Retina (tissue), 1 donor: ENCODE measurements around the gene RAB3B.
"Not testable (repeated sequence)": the region's sequence is repeated elsewhere in the genome, so short reads cannot be mapped to it uniquely, and the experiment has no call there.

ENCODE experiments used
- DNase-seq: peaks from one replicate; pipeline ENCODE4 v3.0.0-alpha.2; 2016

RAB3B gene

DNA sequence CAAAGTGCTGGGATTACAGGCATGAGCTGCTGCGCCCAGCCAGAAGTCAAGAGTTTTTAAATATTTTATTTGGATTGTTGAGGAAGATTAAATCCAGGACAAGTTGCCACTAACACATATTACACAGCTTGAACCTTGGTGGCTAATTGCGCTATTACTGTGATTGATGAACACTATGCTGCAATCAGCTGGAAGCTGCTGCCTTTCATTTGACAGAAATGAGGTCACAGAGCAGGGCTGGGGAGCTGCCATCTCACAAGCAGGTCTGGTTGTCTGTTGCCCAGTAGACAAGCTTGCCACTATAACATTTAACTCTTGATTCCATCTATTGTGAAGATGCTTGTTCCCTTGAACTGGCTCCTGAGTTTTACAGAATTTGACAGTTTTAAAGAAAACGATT, 74.5 kb downstream of the RAB3B start:
- DNase-seq, result peak; percentile 34

DNA sequence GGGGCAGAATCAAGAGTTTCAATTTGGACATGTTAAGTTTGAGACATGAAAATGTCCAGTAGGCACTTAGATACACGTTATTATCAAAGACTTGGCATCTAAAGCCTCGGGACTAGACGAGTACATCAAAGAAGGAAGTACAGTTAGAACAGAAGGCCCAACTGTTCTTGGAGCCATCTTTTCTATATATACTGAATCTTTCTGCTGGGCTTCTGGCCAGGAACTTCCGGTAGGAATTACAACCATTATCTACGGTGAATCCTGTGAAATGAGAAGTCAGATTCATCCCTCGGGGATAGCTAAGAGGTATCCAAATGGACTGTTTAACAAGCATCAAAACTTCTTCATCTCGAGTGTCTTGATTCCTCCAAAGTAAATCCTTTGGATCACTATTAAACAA, 77.6 kb downstream of the RAB3B start:
- DNase-seq, result no peak

DNA sequence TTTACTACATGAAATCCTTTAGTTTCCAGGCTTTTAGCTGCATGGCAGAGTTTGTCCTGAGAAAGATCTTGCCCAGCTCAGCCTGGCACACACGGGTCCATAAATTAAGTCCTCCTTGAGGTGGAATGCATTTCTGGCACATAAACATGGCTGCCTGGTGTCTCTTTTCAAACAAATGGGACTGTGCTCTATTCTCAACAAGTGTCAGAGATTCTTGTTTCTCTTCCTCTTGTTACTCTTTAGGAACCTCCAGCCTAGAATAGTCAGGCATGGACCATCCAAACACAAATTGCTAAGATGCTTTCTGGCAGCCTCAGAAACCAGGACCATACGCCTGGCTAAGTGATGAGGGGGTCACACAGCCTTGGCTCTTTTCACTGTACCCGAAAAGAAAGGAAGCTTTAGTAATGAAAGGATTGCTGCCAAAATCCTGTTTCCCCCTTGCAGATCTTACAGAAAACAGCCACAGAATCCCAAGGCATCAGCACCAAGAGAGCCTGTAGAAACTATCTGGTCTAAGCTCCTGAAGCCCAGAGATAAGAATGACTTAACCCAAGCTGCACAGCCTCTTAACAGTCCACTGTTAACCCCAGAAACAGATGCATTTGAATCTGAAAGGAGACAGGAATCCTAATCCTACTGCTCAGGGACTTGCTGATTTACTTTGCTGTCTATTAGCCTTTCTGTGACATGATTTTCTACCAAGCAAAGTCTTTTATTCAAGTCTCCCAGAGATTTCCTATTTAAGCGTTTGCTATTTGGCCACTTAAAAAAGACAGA, 80.1 kb downstream of the RAB3B start:
- DNase-seq, result no peak

DNA sequence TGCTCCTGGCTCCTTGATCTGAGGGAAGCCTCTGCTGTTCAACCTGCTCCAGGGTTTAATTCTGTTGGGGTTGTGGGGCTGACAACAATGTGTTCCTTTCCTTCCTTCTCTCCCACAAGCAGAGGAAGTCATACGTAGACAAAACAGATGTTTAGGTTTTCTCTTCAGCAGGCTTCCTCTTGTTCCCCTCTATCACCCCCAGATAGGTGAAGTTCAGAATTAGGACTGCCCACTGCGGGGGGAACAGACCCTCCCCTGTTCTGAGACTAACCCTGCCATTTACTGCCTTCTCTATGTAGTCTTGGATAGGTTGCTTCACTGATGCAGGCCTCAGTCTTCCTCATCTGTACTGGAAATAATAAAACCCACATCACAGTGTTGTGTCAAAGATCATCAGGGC, 82.0 kb downstream of the RAB3B start:
- no peak for DNase-seq

DNA sequence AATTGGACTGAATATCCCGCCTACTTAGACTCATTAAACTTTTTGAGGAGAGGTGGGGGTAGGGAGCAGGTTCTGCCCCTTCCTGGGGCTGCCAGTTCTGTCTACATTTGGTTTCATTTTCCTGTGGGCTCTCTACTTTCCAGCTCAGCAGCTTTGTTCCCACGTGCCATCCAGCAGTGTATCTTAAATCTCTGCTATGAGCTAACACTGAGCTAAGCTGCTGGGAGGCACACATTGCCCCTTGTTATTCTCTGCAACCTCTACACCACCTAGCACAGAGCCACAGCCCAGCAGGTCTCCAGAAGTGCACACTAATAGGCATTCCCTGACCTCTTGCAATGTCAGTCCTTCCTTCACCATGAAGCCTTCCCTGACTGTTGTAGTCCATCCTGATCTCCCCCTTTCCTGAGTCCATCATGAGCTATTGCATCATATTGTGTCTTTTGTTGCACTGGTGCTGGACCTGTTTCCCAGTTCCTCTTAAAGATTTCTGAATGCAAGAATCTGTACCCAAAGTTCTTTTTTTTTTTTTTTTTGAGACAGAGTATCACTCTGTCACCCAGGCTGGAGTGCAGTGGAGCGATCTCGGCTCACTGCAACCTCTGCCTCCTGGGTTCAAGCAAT, 83.3 kb downstream of the RAB3B start:
- DNase-seq, result no peak

DNA sequence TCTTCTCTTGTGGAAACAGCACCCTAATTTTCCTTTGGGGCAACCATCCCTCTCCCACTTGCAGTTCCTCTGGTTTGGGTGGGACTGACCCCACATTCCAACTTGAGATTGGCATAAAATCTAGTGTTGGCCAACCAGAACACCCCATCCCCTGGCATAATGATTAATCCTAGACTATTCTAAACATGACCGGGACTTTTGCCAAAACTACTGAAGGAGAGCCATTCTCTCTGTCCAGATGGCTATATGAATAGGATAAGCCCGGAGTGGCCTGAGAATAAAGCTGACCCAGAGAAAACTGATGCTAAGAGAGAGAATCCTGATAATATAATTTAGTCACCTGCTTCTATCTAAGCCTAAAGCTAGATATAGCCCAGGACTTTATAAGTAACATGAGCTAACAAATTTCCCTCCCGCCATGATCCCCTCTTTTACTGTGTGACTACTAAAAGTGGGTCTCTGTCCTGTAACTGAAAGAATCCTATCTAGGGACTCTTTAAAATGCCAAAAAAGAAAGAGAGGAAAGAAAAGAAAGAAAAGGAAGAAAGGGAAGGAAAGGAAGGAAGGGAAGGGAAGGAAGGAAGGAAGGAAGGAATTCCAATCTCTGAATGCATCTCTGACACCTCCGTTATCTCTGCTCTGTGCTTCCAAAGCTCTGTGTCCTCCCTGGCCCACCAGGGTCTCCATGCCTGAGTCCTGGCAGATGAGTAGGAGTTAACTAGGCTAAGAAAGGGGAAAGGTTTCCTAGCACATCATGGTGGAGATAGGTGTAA, 84.0 kb downstream of the RAB3B start:
- no peak for DNase-seq

DNA sequence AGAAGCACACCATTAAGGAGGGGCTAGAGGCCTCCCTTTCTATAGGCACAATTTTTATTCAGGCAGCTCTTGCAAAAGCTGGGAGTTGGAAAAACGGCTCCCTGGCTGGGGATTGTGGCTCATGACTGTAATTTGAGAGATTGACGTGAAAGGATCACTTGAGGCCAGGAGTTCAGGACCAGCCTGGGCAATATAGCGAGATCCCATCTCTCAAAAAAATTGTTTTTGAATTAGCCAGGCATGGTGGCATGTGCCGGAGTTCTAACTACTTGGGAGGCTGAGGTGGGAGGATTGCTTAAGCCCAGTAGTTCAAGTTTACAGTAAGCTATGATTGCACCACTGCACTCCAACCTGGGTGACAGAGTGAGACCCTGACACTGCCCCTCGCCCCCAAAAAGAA, 88.0 kb downstream of the RAB3B start:
- DNase-seq, result no peak

DNA sequence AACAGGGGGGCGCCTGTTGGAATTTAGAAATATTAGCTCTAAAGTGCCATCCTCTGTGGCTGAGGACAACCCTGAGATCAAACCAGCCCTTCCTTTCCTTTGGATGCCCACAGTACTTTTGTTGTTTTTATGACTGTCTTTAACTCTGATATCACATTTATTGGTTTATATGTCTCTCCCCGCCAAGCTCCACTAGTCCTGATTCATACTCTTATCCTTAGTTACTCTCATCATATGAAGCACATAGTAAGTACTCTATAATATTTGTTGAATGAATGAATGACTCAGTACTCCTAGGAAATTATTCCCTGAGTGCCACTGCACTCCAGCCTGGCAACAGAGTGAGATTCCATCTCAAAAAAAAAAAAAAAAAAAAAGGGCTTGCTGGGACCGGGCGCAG, 89.3 kb downstream of the RAB3B start:
- no peak for DNase-seq

DNA sequence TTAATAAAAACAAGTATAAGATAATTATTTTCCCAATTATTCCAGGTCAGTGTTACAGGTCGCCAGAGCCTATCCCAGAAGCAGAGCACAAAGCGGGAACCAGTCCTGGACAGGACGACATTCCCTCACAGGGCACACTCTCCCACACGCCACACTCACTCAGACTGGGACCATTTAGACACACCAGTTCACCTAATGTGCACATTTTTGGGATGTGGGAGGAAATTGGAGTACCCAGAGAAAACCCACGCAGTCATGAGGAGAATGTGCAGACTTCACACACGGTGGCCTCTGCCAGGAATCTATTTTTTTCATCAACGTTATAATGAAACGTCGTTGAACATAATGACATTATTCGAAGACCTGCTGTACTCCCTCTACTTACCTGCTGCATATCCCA, 91.5 kb downstream of the RAB3B start:
- no peak for DNase-seq

DNA sequence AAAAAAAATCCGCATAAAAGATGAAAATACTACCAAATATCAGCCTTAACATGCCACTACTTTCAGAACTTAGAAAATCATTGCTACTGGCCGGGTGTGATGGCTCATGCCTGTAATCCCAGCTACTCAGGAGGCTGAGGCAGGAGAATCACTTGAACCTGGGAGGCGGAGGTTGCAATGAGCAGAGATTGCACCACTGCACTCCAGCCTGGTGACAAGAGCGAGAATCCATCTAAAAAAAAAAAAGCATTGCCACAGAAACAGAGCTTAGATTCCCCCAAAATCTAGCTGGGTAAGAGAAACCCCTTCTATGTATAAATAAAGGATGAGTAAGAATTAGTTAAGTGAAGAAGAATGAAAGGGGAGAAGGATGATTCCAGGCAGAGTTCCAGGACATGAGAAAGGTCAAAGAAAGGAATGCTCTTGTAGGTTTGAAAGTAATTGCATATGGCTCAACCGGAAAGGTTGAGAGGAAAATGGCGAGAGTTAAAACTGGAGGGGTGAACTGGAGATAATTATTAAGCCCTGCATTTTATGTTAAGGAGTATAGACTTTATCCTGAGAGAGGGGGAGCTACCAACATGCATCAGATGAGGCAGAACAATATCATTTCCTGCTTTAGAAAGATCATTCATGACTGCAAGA, 92.3 kb downstream of the RAB3B start:
- no peak for DNase-seq

DNA sequence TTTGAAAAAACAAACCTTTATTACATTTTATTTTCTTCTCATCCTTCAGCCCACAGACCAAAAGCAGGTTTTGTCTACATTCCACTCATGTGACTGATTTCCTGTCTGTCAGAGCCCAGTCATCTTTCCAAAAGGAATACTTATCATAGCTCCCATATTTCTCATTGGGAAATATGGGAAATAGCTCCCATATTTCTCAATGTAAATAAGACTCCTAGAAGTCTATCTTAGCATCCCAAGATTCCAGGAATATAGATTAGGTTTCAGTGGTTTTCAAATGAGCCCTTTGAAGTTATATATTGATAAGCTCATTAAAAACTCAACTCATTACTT, 92.8 kb downstream of the RAB3B start:
- no peak for DNase-seq

DNA sequence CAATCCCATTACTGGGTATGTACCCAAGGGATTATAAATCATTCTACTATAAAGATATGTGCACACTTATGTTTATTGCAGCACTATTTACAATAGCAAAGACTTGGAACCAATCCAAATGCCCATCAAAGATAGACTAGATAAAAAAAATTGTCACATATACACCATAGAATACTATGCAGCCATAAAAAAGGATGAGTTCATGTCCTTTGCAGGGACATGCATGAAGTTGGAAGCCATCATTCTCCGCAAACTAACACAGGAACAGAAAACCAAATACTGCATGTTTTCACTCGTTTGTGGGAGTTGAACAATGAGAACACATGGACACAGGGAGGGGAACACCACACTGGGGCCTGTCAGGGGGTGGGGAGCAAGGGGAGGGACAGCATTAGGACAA, 95.8 kb downstream of the RAB3B start:
- DNase-seq, result not testable (repeated sequence)

DNA sequence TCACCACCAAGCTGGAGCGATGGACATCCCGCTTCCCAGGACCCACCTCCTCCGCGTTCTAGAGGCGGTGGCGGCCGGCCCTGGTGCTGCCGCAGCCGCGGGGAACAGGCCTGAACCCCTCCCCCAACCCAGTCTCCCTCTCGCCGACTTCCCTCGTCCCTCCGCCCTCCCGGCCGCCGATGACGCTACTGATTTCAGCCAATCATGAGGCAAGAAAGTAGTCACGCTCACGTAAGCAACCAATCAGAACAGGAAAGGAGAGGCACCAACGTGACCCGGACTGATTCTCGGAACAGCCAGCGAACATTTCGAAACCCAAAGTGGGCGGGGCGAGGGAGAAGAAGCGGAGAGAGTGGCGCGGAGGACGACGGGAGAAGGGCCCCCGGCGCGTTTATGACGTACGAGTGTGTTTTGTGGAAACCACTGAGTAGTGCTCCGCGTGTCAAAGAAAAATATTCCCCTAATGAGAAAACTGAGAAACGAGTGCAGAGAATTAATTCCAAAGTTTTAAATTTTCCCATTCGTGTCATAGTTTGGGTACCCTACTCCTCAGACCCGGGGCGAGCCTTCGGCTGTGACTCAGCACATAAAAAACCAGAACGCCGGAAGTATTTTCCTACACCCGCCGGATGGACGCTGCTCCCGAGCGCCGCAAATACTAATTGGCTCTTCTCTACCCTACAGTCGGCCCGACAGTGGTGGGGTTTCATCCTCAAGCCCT, 111.7 kb downstream of the RAB3B start, which contains the start of gene NRDC:
Gene NRDC, minus strand, starts transcription at position 112 of the 721 bp plus-strand sequence. CDS start 112 bp downstream, outside the sequence.
- peak; percentile 99 for DNase-seq

DNA sequence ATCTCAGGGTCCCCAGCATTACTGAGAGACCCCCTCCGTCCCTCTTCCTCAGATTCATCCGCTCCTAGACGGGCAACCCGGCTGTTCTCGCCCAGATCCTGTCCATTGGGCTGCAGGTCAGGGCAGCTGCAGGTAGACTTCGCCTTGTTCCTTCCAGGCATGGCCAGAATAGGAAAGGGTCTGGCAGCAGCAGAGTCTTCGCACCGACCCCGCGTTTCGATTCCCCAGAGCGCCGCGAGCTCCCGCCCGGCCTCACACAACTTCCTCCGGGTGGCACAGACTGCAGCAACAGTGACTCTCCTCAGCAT, 112.2 kb downstream of the RAB3B start:
- no peak for DNase-seq

DNA sequence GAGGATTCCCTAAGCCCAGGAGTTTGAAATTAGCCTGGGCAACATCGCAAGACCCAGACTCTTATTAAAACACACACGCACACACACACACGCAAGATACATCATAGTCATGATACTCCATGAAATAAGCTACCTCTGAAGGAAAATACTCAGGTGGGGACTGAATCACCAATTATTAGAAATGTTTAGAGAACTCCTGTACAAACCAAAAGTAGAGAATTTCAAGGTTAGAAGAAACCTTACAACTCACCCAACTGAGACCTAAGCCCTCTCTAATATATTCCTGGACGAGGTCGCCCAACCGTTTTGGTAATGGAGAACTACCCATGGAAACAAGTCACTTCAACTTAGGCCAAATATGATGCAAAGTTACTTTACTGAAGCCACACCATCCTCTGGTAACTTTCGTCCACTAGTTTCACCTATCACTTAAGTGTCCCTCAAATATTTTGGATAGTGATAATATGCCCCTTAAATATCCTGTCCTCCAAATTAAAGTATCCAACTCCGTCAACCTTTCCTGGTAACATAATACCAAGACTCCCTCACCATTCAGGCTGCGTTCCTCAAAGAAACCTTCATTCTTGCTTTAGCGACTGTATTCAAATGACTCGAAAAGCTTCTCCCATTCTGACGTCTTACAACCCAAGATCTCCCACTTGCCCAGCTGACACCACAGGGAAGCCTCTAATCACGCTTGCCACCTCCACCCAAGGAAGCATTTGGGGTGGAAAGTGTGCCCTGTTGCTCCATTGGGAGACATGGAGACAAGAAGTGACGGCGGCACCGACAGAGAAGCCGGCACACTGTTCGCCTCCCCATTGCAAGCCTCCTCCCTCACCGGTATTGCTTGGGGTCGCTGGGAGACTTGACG, 112.8 kb downstream of the RAB3B start:
- DNase-seq, result no peak

DNA sequence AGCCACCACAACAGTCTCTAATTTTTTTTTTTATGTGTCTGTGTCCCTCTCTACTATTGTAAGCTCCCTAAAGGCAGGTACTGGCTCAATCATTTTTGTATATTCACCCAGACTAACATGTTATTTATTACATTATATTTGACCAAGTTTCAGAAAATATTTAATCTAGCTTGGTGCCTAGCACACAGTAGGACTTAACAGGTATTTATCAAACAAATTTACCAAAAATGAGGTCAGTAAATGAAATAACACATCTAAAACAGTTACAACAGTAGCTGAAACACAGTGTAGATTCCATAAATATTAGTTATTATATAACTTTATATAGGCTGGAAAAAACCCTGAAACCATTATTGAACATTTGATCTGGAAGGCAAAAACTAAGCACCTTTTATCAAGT, 114.7 kb downstream of the RAB3B start:
- no peak for DNase-seq

DNA sequence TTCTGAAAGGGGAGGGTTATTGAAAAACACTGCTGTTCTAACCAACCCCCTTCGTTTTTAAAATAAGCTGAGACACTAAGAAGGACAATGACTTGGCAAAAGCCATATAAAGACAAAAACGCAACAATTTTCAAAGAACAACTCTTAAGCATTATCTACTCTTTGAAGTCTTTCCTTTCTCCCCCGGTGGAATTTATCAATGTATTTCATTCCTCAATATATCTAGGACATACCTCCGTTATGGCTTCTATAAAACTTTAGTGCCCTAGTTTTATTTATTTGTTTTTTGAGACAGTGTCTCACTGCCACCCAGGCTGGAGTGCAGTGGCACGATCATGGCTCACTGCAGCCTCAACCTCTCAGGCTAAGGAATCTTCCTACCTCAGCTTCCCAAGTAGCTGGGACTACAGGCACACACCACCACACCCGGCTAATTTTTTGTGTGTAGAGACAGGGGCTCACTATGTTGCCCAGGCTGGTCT, 115.2 kb downstream of the RAB3B start:
- DNase-seq, result no peak

DNA sequence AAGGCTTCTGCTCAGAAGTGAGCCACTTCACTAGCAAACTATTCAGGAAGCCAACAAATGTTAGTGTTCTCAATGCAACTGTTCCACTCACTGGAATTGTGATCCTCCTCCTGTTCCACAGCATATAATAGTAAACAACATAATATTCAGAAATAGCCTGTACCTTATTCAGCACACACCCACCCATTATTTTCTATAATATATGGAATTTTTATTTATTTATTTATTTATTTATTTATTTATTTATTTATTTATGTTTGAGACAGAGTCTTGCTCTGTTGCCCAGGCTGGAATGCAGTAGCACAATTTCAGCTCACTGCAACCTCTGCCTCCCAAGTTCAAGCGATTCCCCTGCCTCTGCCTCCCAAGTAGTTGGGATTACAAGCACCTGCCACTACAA, 117.2 kb downstream of the RAB3B start:
- not testable (repeated sequence) for DNase-seq

DNA sequence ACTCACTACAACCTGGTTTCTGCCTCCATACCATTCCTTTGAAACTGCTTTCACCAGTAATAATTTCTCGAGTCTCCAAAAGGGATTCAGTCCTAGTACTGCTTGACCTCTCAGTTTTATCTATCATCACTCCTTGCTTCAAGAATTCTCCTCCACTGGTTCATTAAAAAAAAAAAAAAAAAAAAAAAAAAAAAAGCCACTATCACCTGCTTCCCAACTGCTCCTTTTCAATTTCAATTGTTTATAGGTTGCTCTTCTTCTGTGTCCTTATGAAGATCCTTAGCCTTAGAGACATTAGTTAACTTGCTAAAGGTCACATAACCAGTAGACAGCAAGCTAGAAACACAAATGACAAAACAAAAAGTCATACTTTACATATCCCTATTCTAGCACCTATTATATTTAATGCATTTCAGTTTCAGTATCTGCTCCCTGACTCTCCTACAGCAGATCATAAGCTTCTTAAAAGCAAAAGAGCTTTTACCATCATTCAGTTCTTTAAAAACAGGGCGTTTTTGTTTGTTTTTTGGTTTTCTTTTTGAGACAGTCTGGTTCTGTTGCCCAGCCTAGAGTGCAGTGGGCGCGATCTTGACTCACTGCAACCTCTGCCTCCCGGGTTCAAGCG, 119.0 kb downstream of the RAB3B start:
- DNase-seq, result no peak

DNA sequence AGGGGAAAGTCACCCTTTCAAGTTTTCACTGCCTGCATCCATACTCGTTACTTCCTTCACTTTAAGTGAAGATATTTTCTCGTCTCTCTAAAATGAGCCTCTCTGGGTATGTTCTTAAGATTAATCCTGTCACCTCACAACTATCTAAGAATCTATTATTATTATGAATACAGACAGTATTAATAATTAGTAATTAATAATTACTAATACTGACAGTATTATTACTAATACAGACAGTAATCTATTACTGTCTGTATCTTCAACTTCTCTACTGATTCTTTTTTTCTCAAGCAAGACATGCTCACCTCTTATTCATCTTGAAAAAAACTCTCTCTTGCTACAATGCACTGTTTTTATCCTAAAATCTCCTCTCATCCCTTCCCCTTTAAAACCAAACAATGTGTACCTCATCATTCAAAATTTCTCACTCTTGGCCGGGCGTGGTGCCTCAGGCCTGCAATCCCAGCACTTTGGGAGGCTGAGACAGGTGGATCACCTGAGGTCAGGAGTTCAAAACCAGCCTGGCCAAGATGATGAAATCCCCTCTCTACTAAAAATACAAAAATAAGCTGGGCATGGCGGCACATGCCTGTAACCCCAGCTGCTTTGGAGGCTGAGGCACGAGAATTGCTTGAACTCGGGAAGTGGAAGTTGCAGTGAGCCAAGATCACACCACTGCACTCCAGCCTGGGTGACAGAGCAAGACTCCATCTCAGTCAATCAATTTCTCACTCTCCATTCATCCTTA, 119.7 kb downstream of the RAB3B start:
- no peak for DNase-seq
